H1 (cell line): ENCODE measurements around the gene PCTP. TPM values are rescaled to one million over a fixed set of nuclear protein-coding genes. Genes with fewer than 3 reads are reported as not detected.

ENCODE experiments used
- MAX ChIP-seq: IDR thresholded peaks from 2 replicates; pipeline ENCODE4 v1.6.1; 2012; ENCODE audit warnings: inconsistent platforms
- polyA plus RNA-seq, 7 experiments: library from polyadenylated mRNA; depleted of rRNA in 3 of 7; stranded (reverse) in 5 of 7; unstranded in 2 of 7; fragments of >200 nt in 5 of 7; fragments of 200-250 nt in 2 of 7; gene quantifications; 1 replicate in 5 of 7; 2 replicates in 1 of 7; 4 replicates in 1 of 7; pipeline versions ENCODE4 v1.2.1 to v1.2.3, GENCODE V29; 2011 to 2013; ENCODE audit warnings: missing spikeins in 2 of 7, mixed read lengths in 2 of 7
- total RNA-seq: library from RNA; stranded (reverse); fragmentation: NEBNext Ultra II Directional; extraction: Animal tissue kit (Norgen Biotek cat#: 25700); gene quantifications from 2 replicates; pipeline ENCODE4 v1.2.1, GENCODE V29; 2021

Gene PCTP
- total and polyA plus RNA-seq, 2 of the 8 experiments (the other 6 are each of a cell fraction or from before 2014, with no cell fraction given), result 14.1 to 14.6 TPM

- no peak for TF ChIP-seq MAX
Observed at GRCh38 chr17:55717432-55717831, 33.4 kb upstream of the PCTP start (continued).
